ENCODE results near the gene POM121L2. TPM values are rescaled to one million over a fixed set of nuclear protein-coding genes. Genes with fewer than 3 reads are reported as not detected.
"Not testable (repeated sequence)": the region's sequence is repeated elsewhere in the genome, so short reads cannot be mapped to it uniquely, and the experiment has no call there.

Gene POM121L2
- total RNA-seq, 1 experiment from 2014 or later: not detected

- Histone ChIP-seq H2AFZ (ENCODE audit: low read depth, low read length, poor library complexity, severe bottlenecking) (no peak overlapping the region), H3K27me3 (ENCODE audit: insufficient read depth, low read length) (no peaks in the 10 kb centered on the region), H3K4me3 (replicated peaks in 1 of 2; ENCODE audit: low read depth in 1 of 2, low read length in 2 of 2) (no peak overlapping the region), H3K9me3 (ENCODE audit: control insufficient read depth in 1 of 2, insufficient read depth in 1 of 2, low read depth in 1 of 2, low read length in 2 of 2) (no peaks in the 10 kb centered on the region), H3K27ac (ENCODE audit: low read depth, low read length) (no peak overlapping the region), H3K9ac (ENCODE audit: low read length) (no peak overlapping the region), H3K79me2 (ENCODE audit: insufficient read depth, low read length) (no peaks in the 10 kb centered on the region), H4K20me1 (ENCODE audit: insufficient read depth) (no peaks in the 10 kb centered on the region), H3K9me2 (ENCODE audit: insufficient read depth) (no peaks in the 10 kb centered on the region), H3K36me3 (ENCODE audit: control insufficient read depth in 1 of 2, insufficient read depth in 2 of 2, low read length in 2 of 2) (no peaks in the 10 kb centered on the region), H3K4me1 (ENCODE audit: control insufficient read depth in 1 of 2, insufficient read depth in 2 of 2, low read length in 2 of 2) (no peaks in the 10 kb centered on the region), H3K4me2 (ENCODE audit: low read length) (no peak overlapping the region)
- intact Hi-C loops (cut with micrococcal nuclease): no loop called here
- ChIA-PET RAD21 (ENCODE audit: low non-redundant PET in 1 of 2, low total read pairs in 2 of 2, uncharacterized antibody in 2 of 2, unreplicated experiment in 2 of 2) (no interaction called here), CTCF (no interaction called here), POLR2A (no interaction called here)
- no TSS peak for BruUV-seq (replicated peaks)
- ATAC-seq (no peak), DNase-seq (ENCODE audit: low read depth, low spot score) (no peak)
- no peak for TF ChIP-seq ZNF274 (IDR thresholded peaks at IDR 0.05; ENCODE audit: low read depth, low read length)
- TF ChIP-seq SIN3A (IDR thresholded peaks at IDR 0.05; ENCODE audit: low read depth): no peak
- TF ChIP-seq EZH2 (IDR thresholded peaks at IDR 0.05): no peak
- TF ChIP-seq POLR2AphosphoS5 (IDR thresholded peaks at IDR 0.05; ENCODE audit: low read depth, low read length): no peak
- TF ChIP-seq SP1 (IDR thresholded peaks at IDR 0.05; ENCODE audit: low read depth): no peak
- no peak for TF ChIP-seq RAD21 (IDR thresholded peaks at IDR 0.05; ENCODE audit: low read depth)
- TF ChIP-seq YY1 (IDR thresholded peaks at IDR 0.05; ENCODE audit: extremely low read depth, insufficient replicate concordance, low read depth, low read length): no peak
- no peak for TF ChIP-seq EGR1 (IDR thresholded peaks at IDR 0.05; ENCODE audit: low read depth)
- TF ChIP-seq ATF3 (IDR thresholded peaks at IDR 0.05): no peak
- no peak for TF ChIP-seq CEBPB (IDR thresholded peaks at IDR 0.05; ENCODE audit: low read depth)
- TF ChIP-seq MAX (IDR thresholded peaks at IDR 0.05): no peak
- no peak for TF ChIP-seq ZFX (IDR thresholded peaks at IDR 0.05)
- no peak for TF ChIP-seq CTCF (IDR thresholded peaks at IDR 0.05 in 2 of 3, conservative IDR thresholded peaks at IDR 0.05 in 1 of 3; ENCODE audit: borderline replicate concordance in 1 of 3, insufficient read depth in 1 of 3, low read depth in 2 of 3, low read length in 2 of 3)
Measured at GRCh38 chr6:27267857-27268434, 44.1 kb downstream of the POM121L2 start.

GRCh38 chr6:27267003-27267402 lies 45.1 kb downstream of the POM121L2 start:
- H3K36me3 ChIP-seq (ENCODE audit: control insufficient read depth in 1 of 2, insufficient read depth in 2 of 2, low read length in 2 of 2); H3K27me3 ChIP-seq (ENCODE audit: insufficient read depth, low read length); DNase-seq (ENCODE audit: low read depth, low spot score); H3K9me3 ChIP-seq (ENCODE audit: control insufficient read depth in 1 of 2, insufficient read depth in 1 of 2, low read depth in 1 of 2, low read length in 2 of 2); H4K20me1 ChIP-seq (ENCODE audit: insufficient read depth); H3K9me2 ChIP-seq (ENCODE audit: insufficient read depth); H3K4me3 ChIP-seq (replicated peaks in 1 of 2; ENCODE audit: low read depth in 1 of 2, low read length in 2 of 2); H3K4me1 ChIP-seq (ENCODE audit: control insufficient read depth in 1 of 2, insufficient read depth in 2 of 2, low read length in 2 of 2); POLR2A ChIA-PET; ATAC-seq; intact Hi-C loops (cut with micrococcal nuclease); H2AFZ ChIP-seq (ENCODE audit: low read depth, low read length, poor library complexity, severe bottlenecking); CTCF ChIA-PET; H3K4me2 ChIP-seq (ENCODE audit: low read length); BruUV-seq (replicated peaks); H3K27ac ChIP-seq (ENCODE audit: low read depth, low read length); H3K9ac ChIP-seq (ENCODE audit: low read length); H3K79me2 ChIP-seq (ENCODE audit: insufficient read depth, low read length); RAD21 ChIA-PET (ENCODE audit: low non-redundant PET in 1 of 2, low total read pairs in 2 of 2, uncharacterized antibody in 2 of 2, unreplicated experiment in 2 of 2): not testable (repeated sequence)
